Effector memory CD8-positive, alpha-beta T cell (primary cell): ENCODE measurements around the gene STK24.

Source experiments
- ATAC-seq: fragments of 150-1000 bp; cut with Tn5 transposase; replicated peaks from 2 replicates; pipeline ENCODE4 v1.10.0; 2021; ENCODE audit warnings: mild to moderate bottlenecking, moderate library complexity
- DNase-seq, 3 experiments: peaks; one replicate each; pipeline ENCODE4 v3.0.0; 2021
- H3K27ac Mint-ChIP-seq, 2 donors: one replicate each; pipeline ENCODE4 v1.8.0; 2022; ENCODE audit warnings: mild to moderate bottlenecking in 2 of 2, mixed read lengths in 2 of 2, moderate library complexity in 2 of 2
- H3K27me3 Mint-ChIP-seq, 2 donors: one replicate each; pipeline ENCODE4 v1.8.0; 2022; ENCODE audit warnings: mixed read lengths in 2 of 2
- H3K36me3 Mint-ChIP-seq: one replicate; pipeline ENCODE4 v1.8.0; 2022; ENCODE audit warnings: mild to moderate bottlenecking, moderate library complexity, mixed read lengths; ENCODE audit not compliant: insufficient read depth
- H3K4me1 Mint-ChIP-seq, 2 donors: one replicate each; pipeline ENCODE4 v1.8.0; 2022; ENCODE audit warnings: low read depth in 2 of 2, mixed read lengths in 2 of 2
- H3K4me3 Mint-ChIP-seq, 2 donors: one replicate each; pipeline ENCODE4 v1.8.0; 2022; ENCODE audit warnings: mild to moderate bottlenecking in 2 of 2, mixed read lengths in 2 of 2, moderate library complexity in 2 of 2
- H3K9me3 Mint-ChIP-seq, 2 donors: one replicate each; pipeline ENCODE4 v1.8.0; 2022; ENCODE audit warnings: mixed read lengths in 2 of 2

The STK24 gene

GRCh38 chr13:98541701-98542203 lies 35.2 kb downstream of the STK24 start:
- Mint-ChIP-seq H3K27ac (peak overlapping the region in 1 of 2 donors; percentile 78), H3K9me3 (no peaks in the 10 kb centered on the region), H3K36me3 (peaks cover 20% of the 10 kb centered on the region), H3K4me3 (peak overlapping the region; percentile 68 to 81), H3K4me1 (peaks cover 83 to 88% of the 10 kb centered on the region in 2 donors), H3K27me3 (no peaks in the 10 kb centered on the region)
- DNase-seq: no peak
- ATAC-seq: no peak

- ATAC-seq: no peak
- peak overlapping the region in 1 of 2 donors; percentile 19 for H3K4me3 Mint-ChIP-seq
Measured at GRCh38 chr13:98541191-98541590, 35.7 kb downstream of the STK24 start.

GRCh38 chr13:98540476-98540875 lies 36.4 kb downstream of the STK24 start:
- ATAC-seq (no peak), DNase-seq (no peak)
- no peaks in the 10 kb centered on the region for H3K9me3 Mint-ChIP-seq
- peak overlapping the region in 1 of 2 donors; percentile 35 for H3K27ac Mint-ChIP-seq
- no peaks in the 10 kb centered on the region for H3K27me3 Mint-ChIP-seq
- peaks cover 86 to 89% of the 10 kb centered on the region in 2 donors for H3K4me1 Mint-ChIP-seq
- H3K36me3 Mint-ChIP-seq: peaks cover 17% of the 10 kb centered on the region
- H3K4me3 Mint-ChIP-seq: peak overlapping the region in 1 of 2 donors; percentile 20

More at GRCh38 chr13:98541191-98541590, 35.7 kb downstream of the STK24 start:
- Mint-ChIP-seq H3K27ac (no peak overlapping the region), H3K9me3 (no peaks in the 10 kb centered on the region), H3K4me1 (peaks cover 84 to 90% of the 10 kb centered on the region in 2 donors), H3K36me3 (peaks cover 14% of the 10 kb centered on the region), H3K27me3 (no peaks in the 10 kb centered on the region)
- DNase-seq: no peak

- Mint-ChIP-seq H3K4me3 (peak overlapping the region in 1 of 2 donors; percentile 49), H3K27ac (peak overlapping the region; percentile 67 to 83), H3K9me3 (no peaks in the 10 kb centered on the region), H3K27me3 (no peaks in the 10 kb centered on the region), H3K4me1 (peaks cover 87 to 88% of the 10 kb centered on the region in 2 donors), H3K36me3 (peaks cover 20% of the 10 kb centered on the region)
- ATAC-seq: no peak
- DNase-seq: no peak
Measured at GRCh38 chr13:98539666-98540065, 37.2 kb downstream of the STK24 start.

- Mint-ChIP-seq H3K4me1 (peaks cover 88% of the 10 kb centered on the region in 2 donors), H3K27me3 (no peaks in the 10 kb centered on the region), H3K4me3 (peak overlapping the region; percentile 28 to 49), H3K9me3 (no peaks in the 10 kb centered on the region), H3K36me3 (peaks cover 23% of the 10 kb centered on the region), H3K27ac (peak overlapping the region; percentile 13 to 83)
- ATAC-seq (no peak), DNase-seq (no peak)
Measured at GRCh38 chr13:98538876-98539275, 38.0 kb downstream of the STK24 start.

- H3K36me3 Mint-ChIP-seq: peaks cover 26% of the 10 kb centered on the region
- DNase-seq (no peak), ATAC-seq (no peak)
- peaks cover 83 to 84% of the 10 kb centered on the region in 2 donors for H3K4me1 Mint-ChIP-seq
- H3K27me3 Mint-ChIP-seq: no peaks in the 10 kb centered on the region
- no peaks in the 10 kb centered on the region for H3K9me3 Mint-ChIP-seq
- H3K27ac Mint-ChIP-seq: peak overlapping the region; percentile 11 to 83
- peak overlapping the region in 1 of 2 donors; percentile 7 for H3K4me3 Mint-ChIP-seq
Measured at GRCh38 chr13:98537740-98538139, 39.2 kb downstream of the STK24 start.

- Mint-ChIP-seq H3K36me3 (peaks cover 30% of the 10 kb centered on the region), H3K4me1 (peaks cover 81 to 84% of the 10 kb centered on the region in 2 donors), H3K9me3 (no peaks in the 10 kb centered on the region), H3K27me3 (no peaks in the 10 kb centered on the region), H3K27ac (peak overlapping the region; percentile 11 to 83), H3K4me3 (peak overlapping the region; percentile 7 to 68)
- no peak for DNase-seq
- ATAC-seq: no peak
Measured at GRCh38 chr13:98537306-98537705, 39.6 kb downstream of the STK24 start.

GRCh38 chr13:98536729-98537128 lies 40.2 kb downstream of the STK24 start:
- Mint-ChIP-seq H3K27me3 (no peaks in the 10 kb centered on the region), H3K9me3 (no peaks in the 10 kb centered on the region), H3K27ac (peak overlapping the region; percentile 11 to 83), H3K4me1 (peaks cover 81 to 83% of the 10 kb centered on the region in 2 donors), H3K4me3 (peak overlapping the region; percentile 7 to 68), H3K36me3 (peaks cover 33% of the 10 kb centered on the region)
- no peak for DNase-seq
- no peak for ATAC-seq

- Mint-ChIP-seq H3K27ac (peak overlapping the region; percentile 42 to 83), H3K36me3 (peaks cover 42% of the 10 kb centered on the region), H3K9me3 (no peaks in the 10 kb centered on the region), H3K4me3 (peak overlapping the region in 1 of 2 donors; percentile 16), H3K27me3 (no peaks in the 10 kb centered on the region), H3K4me1 (peaks cover 82 to 83% of the 10 kb centered on the region in 2 donors)
- ATAC-seq (peak; percentile 7), DNase-seq (no peak)
Measured at GRCh38 chr13:98535501-98536354, 41.2 kb downstream of the STK24 start.

GRCh38 chr13:98534821-98535220 lies 42.1 kb downstream of the STK24 start:
- Mint-ChIP-seq H3K27ac (no peak overlapping the region), H3K4me1 (peaks cover 84% of the 10 kb centered on the region in 2 donors), H3K9me3 (no peaks in the 10 kb centered on the region), H3K27me3 (no peaks in the 10 kb centered on the region), H3K4me3 (peak overlapping the region; percentile 10 to 73), H3K36me3 (peaks cover 46% of the 10 kb centered on the region)
- ATAC-seq: no peak
- DNase-seq: no peak

- H3K9me3 Mint-ChIP-seq: no peaks in the 10 kb centered on the region
- ATAC-seq (peak; percentile 73), DNase-seq (no peak)
- peak overlapping the region in 1 of 2 donors; percentile 89 for H3K27ac Mint-ChIP-seq
- no peaks in the 10 kb centered on the region for H3K27me3 Mint-ChIP-seq
- peaks cover 84 to 85% of the 10 kb centered on the region in 2 donors for H3K4me1 Mint-ChIP-seq
- peak overlapping the region; percentile 30 to 73 for H3K4me3 Mint-ChIP-seq
- peaks cover 45% of the 10 kb centered on the region for H3K36me3 Mint-ChIP-seq
Measured at GRCh38 chr13:98533912-98534311, 43.0 kb downstream of the STK24 start.

GRCh38 chr13:98532254-98532653 lies 44.7 kb downstream of the STK24 start:
- Mint-ChIP-seq H3K27ac (peak overlapping the region; percentile 72 to 73), H3K4me3 (peak overlapping the region; percentile 1 to 49)

GRCh38 chr13:98530217-98530616 lies 46.7 kb downstream of the STK24 start:
- Mint-ChIP-seq H3K9me3 (no peaks in the 10 kb centered on the region), H3K36me3 (peaks cover 49% of the 10 kb centered on the region), H3K27ac (peak overlapping the region; percentile 69 to 72), H3K27me3 (no peaks in the 10 kb centered on the region), H3K4me1 (peaks cover 81 to 89% of the 10 kb centered on the region in 2 donors), H3K4me3 (peak overlapping the region; percentile 40 to 55)
- ATAC-seq: no peak
- DNase-seq: no peak

More at GRCh38 chr13:98532254-98532653, 44.7 kb downstream of the STK24 start:
- H3K9me3 Mint-ChIP-seq: no peaks in the 10 kb centered on the region
- no peaks in the 10 kb centered on the region for H3K27me3 Mint-ChIP-seq
- ATAC-seq (no peak), DNase-seq (no peak)
- peaks cover 48% of the 10 kb centered on the region for H3K36me3 Mint-ChIP-seq
- H3K4me1 Mint-ChIP-seq: peaks cover 83 to 88% of the 10 kb centered on the region in 2 donors
